Caki2 (cell line): ENCODE measurements around the gene IL10RB. TPM values are rescaled to one million over a fixed set of nuclear protein-coding genes. Genes with fewer than 3 reads are reported as not detected.
"Not testable (repeated sequence)": the region's sequence is repeated elsewhere in the genome, so short reads cannot be mapped to it uniquely, and the experiment has no call there.

Experiments
- DNase-seq: peaks from one replicate; pipeline ENCODE4 v3.0.0-alpha.2; 2015; ENCODE audit warnings: low read depth
- in situ Hi-C: cut with HindIII; loops from 2 replicates; pipeline ENCODE4 v1.10.0; 2016; ENCODE audit warnings: low sequenced_read_pairs, low pct_unique_long_range_greater_than_20kb, mixed read lengths
- total RNA-seq: library from RNA; depleted of rRNA; stranded (reverse); fragments of >200 nt; shearing (Covaris generic); gene quantifications from 2 replicates; pipeline ENCODE4 v1.2.3, GENCODE V29; 2014; ENCODE audit warnings: low replicate concordance; rRNA removed

The IL10RB gene
- total RNA-seq: 64.9 and 71.4 TPM in 2 replicates

DNA sequence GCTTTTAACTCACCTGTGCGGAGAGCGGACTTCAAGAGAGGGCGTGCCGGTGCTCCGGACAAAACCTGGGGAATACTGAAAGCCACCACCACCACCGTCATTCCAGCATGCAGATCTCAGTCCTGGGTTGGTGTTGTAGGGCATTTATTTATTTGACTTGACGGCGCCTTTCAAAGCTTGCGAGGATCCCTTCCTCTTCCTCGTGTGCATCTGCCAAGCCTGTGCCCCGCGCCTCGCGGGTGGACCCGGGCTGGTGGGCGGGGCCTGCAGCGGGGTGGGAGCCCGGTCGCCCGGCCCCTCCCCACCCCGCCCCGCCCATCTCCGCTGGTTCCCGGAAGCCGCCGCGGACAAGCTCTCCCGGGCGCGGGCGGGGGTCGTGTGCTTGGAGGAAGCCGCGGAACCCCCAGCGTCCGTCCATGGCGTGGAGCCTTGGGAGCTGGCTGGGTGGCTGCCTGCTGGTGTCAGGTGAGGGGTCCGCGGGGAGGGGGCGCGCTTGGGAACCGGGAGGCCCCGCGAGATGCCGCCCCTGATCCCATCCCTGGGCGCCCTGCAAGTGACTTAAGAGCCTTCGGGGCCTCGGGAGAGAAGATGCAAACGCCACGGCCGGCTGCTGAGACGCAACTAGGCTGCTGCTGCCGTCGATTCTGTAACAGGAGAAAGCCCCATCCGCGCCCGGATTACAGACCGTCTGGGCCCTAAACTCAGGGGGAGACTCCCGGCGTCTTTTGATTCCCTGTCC, at the start of gene IL10RB:
TSS of gene IL10RB (plus strand) at position 318 of the 739 bp plus-strand sequence. CDS start at position 417, 99 bp downstream.
- in situ Hi-C loops: no loop called here
- peak; percentile 68 for DNase-seq

GRCh38 chr21:33217138-33217520, 49.0 kb upstream of the IL10RB start:
- in situ Hi-C loops: no loop called here
- no peak for DNase-seq

DNA sequence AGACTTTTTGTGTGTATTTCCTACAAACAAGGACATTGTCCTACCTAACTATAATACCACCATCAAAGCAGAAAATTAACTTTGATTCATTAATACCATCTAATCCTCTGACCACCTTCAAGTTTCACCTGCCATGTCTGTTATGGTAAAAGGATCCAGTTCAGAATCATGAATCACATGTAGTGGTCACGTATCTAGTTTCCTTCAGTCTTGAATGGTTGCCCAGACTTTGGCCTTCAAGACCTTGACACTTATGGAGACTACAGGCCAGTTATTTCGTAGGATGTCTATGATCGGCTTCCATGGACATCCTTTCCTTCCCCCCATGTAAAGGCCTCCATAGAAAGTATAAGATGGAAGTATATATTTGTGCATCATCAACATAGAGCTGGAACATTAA, 46.9 kb upstream of the IL10RB start:
- in situ Hi-C loops: no loop called here
- no peak for DNase-seq

DNA sequence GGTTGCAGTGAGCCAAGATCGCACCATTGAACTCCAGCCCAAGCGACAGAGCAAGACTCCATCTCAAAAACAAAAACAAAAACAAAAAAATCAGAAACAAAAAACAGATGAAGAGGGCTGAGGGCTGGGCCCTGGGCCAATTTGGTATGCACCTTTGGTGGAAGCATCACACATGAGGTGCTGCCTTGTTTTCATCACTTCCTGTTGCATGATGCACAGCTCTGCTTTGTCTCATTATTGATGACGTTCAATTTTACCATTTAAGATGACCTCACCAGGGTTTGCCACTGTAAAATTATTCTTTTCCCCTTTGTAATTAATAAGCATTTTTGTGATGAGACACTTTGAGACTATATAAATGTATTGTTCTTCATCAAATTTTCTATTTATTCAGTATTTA, 46.2 kb upstream of the IL10RB start:
- in situ Hi-C loops: no loop called here
- DNase-seq: no peak

GRCh38 chr21:33225376-33225775, 40.8 kb upstream of the IL10RB start:
- DNase-seq, in situ Hi-C loops: not testable (repeated sequence)

DNA sequence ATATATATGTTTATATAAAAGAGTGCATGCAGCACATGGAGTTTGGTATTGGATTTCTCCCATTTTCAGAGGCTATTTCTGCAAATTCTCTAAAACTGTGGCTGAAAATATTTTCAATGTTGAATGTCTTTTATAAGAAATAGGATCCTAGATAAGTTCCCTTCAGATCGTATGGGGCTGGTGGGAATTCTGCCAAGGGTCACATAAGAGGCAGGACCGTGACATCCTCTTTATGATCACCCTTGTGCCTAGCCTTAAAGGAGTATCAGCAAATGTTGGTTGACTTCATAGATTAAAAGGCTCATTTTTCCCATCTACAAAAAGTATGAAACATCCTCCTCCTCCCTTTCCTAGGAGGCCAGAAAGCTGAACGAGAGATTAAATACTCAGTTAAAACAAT, 37.7 kb upstream of the IL10RB start:
- in situ Hi-C loops: no loop called here
- no peak for DNase-seq

- in situ Hi-C loops: no loop called here
- no peak for DNase-seq
These were observed 36.9 kb upstream of the IL10RB start for GRCh38 chr21:33229099-33229783.

GRCh38 chr21:33229784-33230544, 36.2 kb upstream of the IL10RB start, which contains the start of gene IFNAR2:
Gene IFNAR2 (plus strand): TSS chr21:33229938. CDS start chr21:33241923, 11,985 bp downstream.
- in situ Hi-C loops: no loop called here
- DNase-seq: peak; percentile 66

DNA sequence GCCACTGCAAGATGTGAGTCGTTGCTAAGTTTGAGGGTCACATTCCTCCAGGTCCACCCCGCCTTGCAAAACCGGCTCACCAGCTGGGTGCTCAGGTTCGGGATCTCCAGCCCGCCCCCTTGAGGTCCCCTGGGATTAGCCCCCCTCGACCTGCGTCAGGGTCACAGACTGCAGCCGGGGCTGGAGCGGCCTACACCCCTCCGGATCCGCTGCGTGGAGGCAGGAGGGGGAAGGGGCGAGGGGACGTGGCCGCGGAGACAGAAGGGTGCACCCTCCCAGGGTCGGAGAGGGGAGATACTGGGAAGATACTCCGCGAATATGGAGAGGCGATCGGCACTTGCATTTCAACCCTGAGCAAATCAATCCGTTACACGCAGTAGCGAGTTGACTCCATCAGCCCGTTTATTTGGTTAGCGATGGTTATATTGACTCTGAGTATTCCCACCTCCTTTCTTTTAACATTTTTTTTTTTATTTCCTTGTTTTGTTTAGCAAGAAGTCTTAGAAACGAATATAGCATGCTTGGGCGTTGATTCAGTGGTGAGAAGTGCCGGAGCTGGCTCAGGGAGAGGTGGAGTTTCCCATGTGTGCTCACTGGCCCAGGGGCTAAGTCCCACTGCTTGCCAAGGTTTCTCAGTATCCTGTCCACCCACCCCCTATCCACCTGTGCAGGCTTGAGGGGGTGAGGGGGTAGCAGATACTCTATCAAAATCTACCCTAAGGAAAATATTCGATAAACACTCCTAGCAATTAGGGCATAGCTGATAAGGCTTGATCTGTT, 35.4 kb upstream of the IL10RB start:
- in situ Hi-C loops: no loop called here

DNA sequence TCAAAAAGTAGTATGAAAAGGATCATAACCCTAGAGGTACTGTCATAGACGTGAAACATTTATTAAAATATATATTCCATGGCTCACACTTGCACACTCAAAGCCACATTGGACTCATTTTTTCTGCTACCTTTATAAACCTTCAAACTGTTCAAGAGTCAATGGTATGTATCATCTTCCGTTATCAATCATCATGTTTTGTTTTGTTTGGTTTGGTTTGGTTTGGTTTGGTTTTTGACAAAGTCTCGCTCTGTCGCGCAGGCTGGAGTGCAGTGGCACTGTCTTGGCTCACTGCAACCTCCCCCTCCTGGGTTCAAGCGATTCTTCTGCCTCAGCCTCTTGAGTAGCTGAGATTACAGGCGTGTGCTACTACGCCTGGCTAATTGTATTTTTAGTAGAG, 34.6 kb upstream of the IL10RB start:
- no peak for DNase-seq
- in situ Hi-C loops: no loop called here

More for the DNA sequence above, 35.4 kb upstream of the IL10RB start:
- DNase-seq: peak; percentile 71

DNA sequence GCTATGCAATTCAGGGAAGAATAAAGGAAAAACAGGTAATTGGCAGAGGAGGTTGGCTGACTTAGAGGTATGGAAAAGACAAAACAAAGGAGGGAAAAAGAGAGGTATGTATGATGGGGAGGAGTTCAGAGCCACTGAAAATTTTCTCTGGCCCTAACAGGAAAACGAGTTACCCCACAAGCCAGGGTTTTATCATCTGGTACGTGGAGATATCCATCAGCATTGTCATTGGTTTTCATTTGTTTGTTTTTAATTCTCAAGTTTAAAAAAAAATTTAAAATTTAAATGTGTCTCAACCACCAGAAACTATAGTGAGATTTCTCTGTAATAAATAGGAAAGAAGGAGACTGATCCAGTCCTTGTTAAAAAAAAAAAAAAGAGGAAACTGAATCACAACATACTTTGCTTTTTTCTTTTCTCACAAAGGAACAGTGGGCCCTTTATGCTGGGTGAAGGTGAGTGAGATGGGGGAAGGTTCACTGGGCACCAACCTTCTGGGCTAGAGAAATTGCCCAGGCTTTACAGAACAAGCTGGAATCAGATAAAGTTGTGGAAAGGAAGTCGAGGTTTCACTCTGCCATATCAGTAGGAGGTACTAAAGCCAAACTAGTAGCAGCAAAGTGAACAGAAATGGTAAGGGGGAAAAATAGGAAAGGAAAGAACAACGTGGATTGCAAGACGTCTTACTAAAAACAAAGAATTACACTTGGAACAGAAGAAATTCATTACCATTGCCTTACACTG, 33.7 kb upstream of the IL10RB start:
- no peak for DNase-seq
- in situ Hi-C loops: no loop called here

- in situ Hi-C loops: no loop called here
These were observed 31.3 kb upstream of the IL10RB start for GRCh38 chr21:33234635-33235520.

DNA sequence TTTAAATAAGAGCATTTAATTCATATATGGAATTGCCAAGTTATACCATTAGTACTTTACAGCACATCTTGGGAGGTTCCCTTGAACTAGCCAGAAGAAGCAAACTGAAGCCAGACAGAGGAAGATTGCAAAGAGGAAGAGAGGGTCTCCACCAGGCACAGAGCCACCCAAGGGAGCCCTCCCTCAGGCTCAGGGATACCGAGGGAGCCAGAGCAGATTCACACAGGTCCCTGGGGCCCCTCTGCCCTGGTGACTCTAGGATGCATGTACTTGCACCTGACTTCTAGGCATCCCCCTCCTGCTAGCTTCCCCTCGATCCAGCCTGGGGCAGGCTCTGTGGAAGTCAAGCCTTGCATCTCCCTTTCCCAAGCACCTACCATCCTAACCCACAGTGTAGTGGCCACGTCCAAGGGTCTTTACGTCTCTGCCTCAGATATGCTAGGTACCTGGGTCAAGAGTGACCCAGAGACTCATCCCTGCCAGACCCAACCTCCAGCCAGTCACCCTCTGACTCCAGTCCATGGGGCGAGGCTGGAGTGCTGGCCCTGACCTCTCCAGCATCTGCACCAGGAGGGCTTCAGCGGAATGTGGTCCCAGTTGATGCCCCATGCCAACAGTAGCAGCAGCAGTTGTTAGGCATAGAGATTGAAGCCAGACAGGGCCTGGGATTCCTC, 30.0 kb upstream of the IL10RB start:
- DNase-seq: no peak
- in situ Hi-C loops: no loop called here

More at GRCh38 chr21:33234635-33235520, 31.3 kb upstream of the IL10RB start:
- no peak for DNase-seq

GRCh38 chr21:33236766-33237165, 29.4 kb upstream of the IL10RB start:
- in situ Hi-C loops: no loop called here
- DNase-seq: no peak

- in situ Hi-C loops: no loop called here
- DNase-seq: no peak
These were observed 28.7 kb upstream of the IL10RB start for GRCh38 chr21:33237486-33237885.

DNA sequence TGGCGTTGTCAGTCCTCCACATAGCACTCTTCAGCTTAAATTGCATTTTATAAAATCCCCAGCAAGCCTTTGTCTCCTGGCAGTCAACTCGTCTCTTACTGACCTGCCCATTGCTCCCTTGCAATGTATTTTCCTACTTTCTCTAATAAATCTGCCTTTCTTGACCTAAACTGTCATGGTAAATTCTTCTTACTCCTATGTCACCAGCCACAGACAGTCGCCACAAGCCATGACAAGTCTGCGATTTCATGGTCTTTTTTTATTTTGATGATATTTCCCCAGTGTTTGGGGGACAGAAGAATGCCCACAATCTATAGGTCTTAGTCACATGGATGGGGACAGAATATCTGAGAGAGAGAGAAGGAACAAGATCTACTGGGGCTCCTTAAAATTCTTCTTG, 28.0 kb upstream of the IL10RB start:
- in situ Hi-C loops: no loop called here

More for the DNA sequence above, 28.0 kb upstream of the IL10RB start:
- DNase-seq: no peak
